ENCODE results near the gene PTGDR.

The PTGDR gene

GRCh38 chr14:52235434-52235833, 32.1 kb upstream of the PTGDR start:
- no peak overlapping the region for H3K4me3 ChIP-seq (ENCODE audit: control insufficient read depth, low read depth, low read length)
- TF ChIP-seq CTCF (IDR thresholded peaks at IDR 0.05; ENCODE audit: control insufficient read depth, insufficient read depth, low read depth, low read length, missing control alignments) = no peak
- DNase-seq (ENCODE audit: low read depth) = no peak

- no peak overlapping the region for H3K4me3 ChIP-seq (ENCODE audit: control insufficient read depth, low read depth, low read length)
- TF ChIP-seq CTCF (IDR thresholded peaks at IDR 0.05; ENCODE audit: control insufficient read depth, insufficient read depth, low read depth, low read length, missing control alignments) = no peak
Measured at GRCh38 chr14:52235866-52236510, 31.5 kb upstream of the PTGDR start.

GRCh38 chr14:52238682-52239081, 28.8 kb upstream of the PTGDR start:
- no peak overlapping the region for H3K4me3 ChIP-seq (ENCODE audit: control insufficient read depth, low read depth, low read length)
- no peak for TF ChIP-seq CTCF (IDR thresholded peaks at IDR 0.05; ENCODE audit: control insufficient read depth, insufficient read depth, low read depth, low read length, missing control alignments)
- DNase-seq (ENCODE audit: low read depth) = no peak

More at GRCh38 chr14:52235866-52236510, 31.5 kb upstream of the PTGDR start:
- no peak for DNase-seq (ENCODE audit: low read depth)

GRCh38 chr14:52240623-52241022, 26.9 kb upstream of the PTGDR start:
- H3K4me3 ChIP-seq (ENCODE audit: control insufficient read depth, low read depth, low read length) = no peak overlapping the region
- no peak for DNase-seq (ENCODE audit: low read depth)
- no peak for TF ChIP-seq CTCF (IDR thresholded peaks at IDR 0.05; ENCODE audit: control insufficient read depth, insufficient read depth, low read depth, low read length, missing control alignments)

GRCh38 chr14:52241087-52241793, 26.3 kb upstream of the PTGDR start:
- TF ChIP-seq CTCF (IDR thresholded peaks at IDR 0.05; ENCODE audit: control insufficient read depth, insufficient read depth, low read depth, low read length, missing control alignments) = no peak
- H3K4me3 ChIP-seq (ENCODE audit: control insufficient read depth, low read depth, low read length) = peak overlapping the region; percentile 27
- peak; percentile 73 for DNase-seq (ENCODE audit: low read depth)

GRCh38 chr14:52244328-52244727, 23.2 kb upstream of the PTGDR start:
- no peak for DNase-seq (ENCODE audit: low read depth)
- no peak for TF ChIP-seq CTCF (IDR thresholded peaks at IDR 0.05; ENCODE audit: control insufficient read depth, insufficient read depth, low read depth, low read length, missing control alignments)
- no peak overlapping the region for H3K4me3 ChIP-seq (ENCODE audit: control insufficient read depth, low read depth, low read length)
